Fibroblast of the aortic adventitia (primary cell): ENCODE results near the gene ARID1B. TPM values are rescaled to one million over a fixed set of nuclear protein-coding genes. Genes with fewer than 3 reads are reported as not detected.

Source experiments
- DNase-seq: peaks from one replicate; pipeline ENCODE4 v3.0.0-alpha.2; 2010; ENCODE audit warnings: low read depth
- H3K4me3 ChIP-seq: 2 replicates; pipeline ENCODE4 v1.5.1; 2011; ENCODE audit warnings: low read depth, mild to moderate bottlenecking, control low read depth, low read length, moderate library complexity
- total RNA-seq: library from RNA; depleted of rRNA; stranded (reverse); fragments of >200 nt; gene quantifications from 2 replicates; pipeline ENCODE4 v1.2.3, GENCODE V29; 2012; ENCODE audit warnings: low replicate concordance
- TF ChIP-seq, protein P1 (sequence below): IDR thresholded peaks from 2 replicates; pipeline ENCODE4 v1.5.1; 2011; ENCODE audit warnings: mild to moderate bottlenecking, low read length, control low read depth, inconsistent platforms; ENCODE audit not compliant: insufficient read depth

The ARID1B gene
- total RNA-seq, 1 donor: 55.9 TPM

DNA sequence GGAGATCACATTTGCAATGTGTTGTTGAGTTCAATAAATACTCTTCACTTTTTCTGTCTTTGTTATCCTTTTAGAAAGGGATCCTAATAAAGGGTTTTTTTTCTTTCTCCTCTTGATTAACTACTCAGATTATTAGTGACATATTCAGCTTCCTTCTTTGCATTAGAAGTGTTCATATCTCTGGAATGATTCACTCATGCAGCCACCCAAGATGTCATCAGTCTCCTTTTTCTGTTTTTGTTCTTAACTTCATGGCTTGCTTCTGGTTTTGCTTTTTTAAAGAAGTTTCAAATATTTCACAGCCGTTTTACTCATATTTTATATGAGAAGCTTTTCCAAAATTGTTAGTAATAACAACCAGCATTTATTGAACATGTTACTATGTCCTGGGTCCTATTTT, 358.5 kb downstream of the ARID1B start:
- H3K4me3 ChIP-seq: no peak overlapping the region
- peak; percentile 40 for DNase-seq
- TF ChIP-seq, protein P1, sequence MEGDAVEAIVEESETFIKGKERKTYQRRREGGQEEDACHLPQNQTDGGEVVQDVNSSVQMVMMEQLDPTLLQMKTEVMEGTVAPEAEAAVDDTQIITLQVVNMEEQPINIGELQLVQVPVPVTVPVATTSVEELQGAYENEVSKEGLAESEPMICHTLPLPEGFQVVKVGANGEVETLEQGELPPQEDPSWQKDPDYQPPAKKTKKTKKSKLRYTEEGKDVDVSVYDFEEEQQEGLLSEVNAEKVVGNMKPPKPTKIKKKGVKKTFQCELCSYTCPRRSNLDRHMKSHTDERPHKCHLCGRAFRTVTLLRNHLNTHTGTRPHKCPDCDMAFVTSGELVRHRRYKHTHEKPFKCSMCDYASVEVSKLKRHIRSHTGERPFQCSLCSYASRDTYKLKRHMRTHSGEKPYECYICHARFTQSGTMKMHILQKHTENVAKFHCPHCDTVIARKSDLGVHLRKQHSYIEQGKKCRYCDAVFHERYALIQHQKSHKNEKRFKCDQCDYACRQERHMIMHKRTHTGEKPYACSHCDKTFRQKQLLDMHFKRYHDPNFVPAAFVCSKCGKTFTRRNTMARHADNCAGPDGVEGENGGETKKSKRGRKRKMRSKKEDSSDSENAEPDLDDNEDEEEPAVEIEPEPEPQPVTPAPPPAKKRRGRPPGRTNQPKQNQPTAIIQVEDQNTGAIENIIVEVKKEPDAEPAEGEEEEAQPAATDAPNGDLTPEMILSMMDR: no peak

DNA sequence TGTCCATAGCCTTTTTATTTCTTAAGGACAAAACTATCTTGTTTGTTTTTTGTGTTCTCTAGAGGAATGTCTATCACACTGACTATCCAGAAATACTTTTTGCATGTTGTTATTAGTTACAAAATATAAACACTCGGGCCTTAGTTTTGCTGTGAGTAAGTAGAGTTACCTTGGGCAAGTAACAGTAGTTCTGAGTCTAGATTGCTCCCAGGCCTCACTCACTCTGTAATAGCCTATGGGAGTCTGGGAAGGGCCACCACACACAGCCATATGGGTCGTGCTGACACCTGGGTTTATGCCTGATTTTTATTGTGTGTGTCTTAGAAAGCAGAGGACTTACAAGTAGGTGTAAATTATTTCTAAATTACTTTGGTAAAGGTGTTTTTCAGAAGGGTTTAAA, 360.3 kb downstream of the ARID1B start:
- no peak for DNase-seq
- TF ChIP-seq, protein P1: no peak
- no peak overlapping the region for H3K4me3 ChIP-seq

DNA sequence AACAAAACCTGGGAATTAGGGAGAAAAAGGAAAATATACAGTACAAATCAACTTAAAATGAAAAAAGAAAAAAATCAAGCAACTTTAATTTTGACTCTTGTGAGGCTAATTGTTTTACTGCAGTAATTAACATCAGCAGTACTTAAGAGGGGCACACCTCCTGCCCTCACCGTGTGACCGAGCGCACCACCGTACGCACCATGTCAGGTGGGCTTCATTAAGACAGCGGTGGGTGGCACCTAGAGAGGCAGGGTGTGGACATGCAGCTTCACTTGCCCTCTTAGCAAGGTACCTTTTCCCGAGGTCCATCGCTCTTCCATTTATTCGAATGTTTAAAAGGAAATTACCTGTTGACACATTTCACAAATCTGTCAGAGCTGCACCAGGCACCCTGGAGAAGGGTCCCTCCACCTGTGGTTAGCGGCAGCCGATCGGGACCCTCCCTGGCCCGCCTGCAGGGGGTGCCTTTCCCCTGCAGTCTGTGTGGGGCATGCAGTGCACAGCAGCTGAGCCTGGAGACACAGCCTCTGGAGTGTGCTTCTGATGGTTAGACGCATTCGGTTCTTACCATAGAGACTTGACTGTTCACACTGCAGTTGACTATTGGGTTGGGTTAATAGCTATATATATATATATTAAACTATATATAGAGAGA, 362.0 kb downstream of the ARID1B start:
- DNase-seq: no peak
- TF ChIP-seq, protein P1: peak; percentile 8
- no peak overlapping the region for H3K4me3 ChIP-seq

DNA sequence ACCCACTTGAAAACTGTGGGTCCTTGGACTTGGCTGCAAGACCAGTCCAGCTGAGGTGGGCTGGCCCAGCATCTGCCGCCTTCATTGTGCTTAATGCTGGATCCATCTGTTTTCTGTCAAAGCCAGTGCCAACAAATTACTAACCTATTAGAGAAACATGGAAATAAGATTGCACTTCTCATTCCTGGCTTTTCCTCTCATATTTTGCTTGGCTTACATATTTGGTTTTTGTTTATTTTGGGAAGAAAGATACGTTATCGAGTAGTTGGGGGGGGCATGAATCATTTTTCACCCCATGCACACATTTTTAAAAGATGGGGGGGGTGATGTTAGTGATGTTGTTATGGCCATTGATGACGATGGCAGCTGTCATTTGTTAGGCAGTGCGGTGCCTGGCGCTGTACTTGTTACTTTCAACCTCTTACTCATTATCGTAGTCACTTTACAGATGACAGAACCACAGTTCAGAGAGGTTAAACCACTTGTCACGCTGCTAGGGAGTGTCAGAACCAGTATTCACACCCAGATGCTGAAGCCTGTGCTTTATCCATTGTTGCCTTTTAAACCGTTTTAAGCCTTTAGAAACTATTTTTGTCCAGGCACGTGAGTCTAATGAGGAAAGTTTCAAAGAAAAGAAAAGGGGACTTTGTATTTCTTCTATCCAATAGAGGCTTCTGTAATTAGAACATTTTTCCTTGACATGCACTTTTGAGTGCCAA, 366.2 kb downstream of the ARID1B start:
- DNase-seq: peak; percentile 99
- H3K4me3 ChIP-seq: peak overlapping the region; percentile 16
- TF ChIP-seq, protein P1: no peak

DNA sequence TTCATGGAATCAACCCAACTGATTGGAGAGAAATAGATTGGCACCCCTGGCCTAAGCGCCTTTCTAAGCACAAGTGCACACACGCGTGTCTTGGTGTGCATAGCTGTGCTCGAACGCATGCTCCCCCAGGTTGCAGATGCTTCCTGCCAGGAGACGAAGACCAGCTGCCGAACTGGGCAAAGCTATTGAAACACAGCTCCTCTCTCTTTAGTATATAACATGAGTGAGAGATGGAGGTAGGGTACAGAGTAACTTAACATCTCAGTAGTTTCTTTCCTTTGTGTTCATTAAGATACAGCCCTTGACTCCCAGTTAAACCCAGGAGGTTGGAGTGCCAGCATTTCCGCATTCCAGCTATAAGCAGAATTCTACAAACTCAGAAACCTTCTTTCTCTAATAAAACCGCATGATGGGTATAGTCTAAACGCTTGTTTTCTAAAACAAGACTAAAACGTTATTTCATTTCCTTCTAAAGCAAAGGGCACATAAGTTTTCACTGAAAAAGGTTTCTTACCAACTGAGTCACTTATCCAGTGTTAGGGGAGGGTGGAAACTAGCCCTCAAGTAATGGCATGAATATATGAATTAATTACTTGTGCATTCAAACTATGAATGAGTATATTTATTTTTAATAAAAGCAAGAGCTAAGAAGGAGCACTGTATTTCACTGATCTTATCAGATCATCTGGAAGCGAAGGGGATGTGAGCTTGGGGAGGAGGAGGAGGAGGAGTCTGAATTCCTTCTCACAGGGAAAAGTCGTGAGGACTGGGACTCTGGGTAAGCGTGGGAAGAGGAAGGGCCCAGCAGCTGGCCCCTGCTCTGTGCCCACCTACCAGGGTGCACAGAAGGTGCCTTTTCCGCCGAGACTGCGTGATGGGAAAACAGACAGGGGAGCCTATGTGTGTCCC, 367.0 kb downstream of the ARID1B start:
- DNase-seq: peak; percentile 89
- H3K4me3 ChIP-seq: peak overlapping the region; percentile 16
- TF ChIP-seq, protein P1: no peak

DNA sequence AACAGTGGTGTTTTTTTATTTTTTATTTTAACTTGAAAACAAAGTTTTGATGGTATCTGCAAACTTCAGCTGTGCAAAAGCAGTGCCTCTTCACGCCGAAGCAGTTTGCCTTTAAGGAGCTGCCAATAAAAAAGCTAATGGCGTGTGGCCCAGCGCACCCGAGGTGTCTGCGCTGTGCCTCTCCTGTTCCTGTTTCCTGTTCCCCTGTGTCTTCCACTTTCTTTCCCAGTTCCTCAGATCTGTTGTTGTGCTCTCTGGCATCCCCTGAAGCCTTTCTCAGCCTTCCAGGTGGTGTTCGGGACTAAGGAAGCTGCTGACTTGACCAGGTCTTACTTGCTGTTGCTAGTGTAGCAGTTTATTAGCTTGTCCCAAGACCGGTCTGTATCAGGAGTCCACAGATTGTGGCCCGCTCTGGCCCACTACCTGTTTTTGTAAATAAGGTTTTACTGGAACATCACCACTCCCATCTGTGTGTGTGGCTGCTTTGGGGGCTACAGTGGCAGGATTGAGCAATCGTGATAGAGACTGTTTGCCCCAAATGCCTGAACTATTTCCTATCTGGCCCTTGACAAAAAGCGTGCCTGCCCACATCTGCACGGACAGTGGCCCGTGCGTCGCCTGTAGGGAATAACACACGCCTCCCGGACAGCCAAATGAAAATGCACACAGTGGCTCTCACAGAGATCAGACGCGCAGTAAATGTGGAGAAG, 367.8 kb downstream of the ARID1B start:
- H3K4me3 ChIP-seq: no peak overlapping the region
- DNase-seq: peak; percentile 43
- TF ChIP-seq, protein P1: no peak
